Upper lobe of left lung (tissue), 6 donors: ENCODE measurements around the gene C22orf15. TPM values are rescaled to one million over a fixed set of nuclear protein-coding genes. Genes with fewer than 3 reads are reported as not detected.

Source experiments
- ATAC-seq, 2 donors: fragments of 200-7000 bp; cut with Tn5 transposase; one replicate each; pipeline ENCODE4 v1.9.1; 2022; ENCODE audit warnings: mild to moderate bottlenecking in 2 of 2, moderate library complexity in 2 of 2; ENCODE audit not compliant: low FRiP score in 2 of 2
- DNase-seq, 2 donors: peaks; one replicate each; pipeline ENCODE4 v3.0.0-alpha.2; 2019 to 2020
- H3K27ac ChIP-seq, 4 donors: fragments of 200-600 bp; sonication (generic); one replicate each; pipeline ENCODE4 v1.5.1; 2016 to 2019
- H3K27me3 ChIP-seq, 4 donors: fragments of 200-600 bp; sonication (generic); one replicate each; pipeline ENCODE4 v1.5.1; 2017 to 2019
- H3K36me3 ChIP-seq, 4 donors: fragments of 200-600 bp; sonication (generic); one replicate each; pipeline ENCODE4 v1.5.1; 2016 to 2019
- H3K4me1 ChIP-seq, 4 donors: fragments of 200-600 bp; sonication (generic); one replicate each; pipeline ENCODE4 v1.5.1; 2018 to 2019
- H3K4me3 ChIP-seq, 4 donors: fragments of 200-600 bp; sonication (generic); one replicate each; pipeline ENCODE4 v1.5.1; 2017 to 2019; ENCODE audit warnings: mild to moderate bottlenecking in 2 of 4, moderate library complexity in 1 of 4
- H3K9me3 ChIP-seq, 4 donors: fragments of 200-600 bp; sonication (generic); one replicate each; pipeline ENCODE4 v1.5.1; 2018 to 2019
- CTCF ChIP-seq, 6 experiments: fragments of 450-650 bp in 4 of 6; fragments of 200-600 bp in 2 of 6; sonication (generic) in 2 of 6; IDR thresholded peaks; one replicate each; pipeline ENCODE4 v1.5.1; 2016 to 2019; ENCODE audit warnings: antibody characterized with exemption in 6 of 6
- EP300 ChIP-seq, 4 donors: sonication (generic); formaldehyde crosslinking; IDR thresholded peaks; one replicate each; pipeline ENCODE4 v1.5.1; 2017; ENCODE audit warnings: antibody characterized with exemption in 4 of 4, control low read depth in 2 of 4
- POLR2A ChIP-seq, 4 donors: fragments of 450-650 bp; IDR thresholded peaks; one replicate each; pipeline ENCODE4 v1.5.1; 2016 to 2017; ENCODE audit warnings: antibody characterized with exemption in 4 of 4, mild to moderate bottlenecking in 2 of 4
- POLR2AphosphoS5 ChIP-seq, 2 donors: sonication (generic); formaldehyde crosslinking; IDR thresholded peaks; one replicate each; pipeline ENCODE4 v1.5.1; 2017; ENCODE audit warnings: antibody characterized with exemption in 2 of 2
- WGBS, 2 donors: methylation state at CpG; one replicate each; pipeline ENCODE4 v1.1.5; 2017 to 2018; 5-methylcytosine and 5-hydroxymethylcytosine counted together
- total RNA-seq, 6 donors: library from RNA; depleted of rRNA in 4 of 6; stranded (reverse); fragments of >200 nt in 4 of 6; gene quantifications; one replicate each; pipeline versions ENCODE4 v1.1.0 to v1.2.1, GENCODE V29; 2016 to 2021
- donor health status: DM: no; HTN: no; CAD: no; lungs with moderate emphysema.
- donor health status: DM: no; HTN: yes; CAD: no; lungs with severe emphysema.

C22orf15 gene
- total RNA-seq, 6 donors from 2014 or later: 0.29 to 7.3 (median 4.6) TPM

GRCh38 chr22:23764899-23765881 lies 2.4 kb downstream of the C22orf15 start:
- H3K36me3 ChIP-seq: no peaks in the 10 kb centered on the region
- H3K4me3 ChIP-seq: no peak overlapping the region
- DNase-seq: no peak
- peaks cover 20 to 43% (median 33%) of the 10 kb centered on the region in 4 donors for H3K4me1 ChIP-seq
- no peak for ATAC-seq
- 95 to 100% methylated on average over 2 to 9 of the region's 9 CpGs for WGBS, 2 donors
- TF ChIP-seq POLR2A (IDR thresholded peaks at IDR 0.05) (no peak), EP300 (IDR thresholded peaks at IDR 0.05) (no peak), CTCF (IDR thresholded peaks at IDR 0.05) (no peak), POLR2AphosphoS5 (IDR thresholded peaks at IDR 0.05) (no peak)
- H3K27ac ChIP-seq: no peak overlapping the region
- no peaks in the 10 kb centered on the region for H3K27me3 ChIP-seq
- H3K9me3 ChIP-seq: no peaks in the 10 kb centered on the region

- peak overlapping the region; percentile 42 to 84 (median 65) for H3K27ac ChIP-seq
- peak overlapping the region; percentile 51 to 73 (median 68) for H3K4me3 ChIP-seq
- peak in 1 of 2 donors; percentile 1 for ATAC-seq
- no peaks in the 10 kb centered on the region for H3K36me3 ChIP-seq
- no peak for TF ChIP-seq POLR2A (IDR thresholded peaks at IDR 0.05)
- no peak for TF ChIP-seq CTCF (IDR thresholded peaks at IDR 0.05)
- TF ChIP-seq EP300 (IDR thresholded peaks at IDR 0.05): no peak
- no peak for TF ChIP-seq POLR2AphosphoS5 (IDR thresholded peaks at IDR 0.05)
- no peaks in the 10 kb centered on the region for H3K9me3 ChIP-seq
- no peaks in the 10 kb centered on the region for H3K27me3 ChIP-seq
- DNase-seq: no peak
- WGBS, 2 donors: no CpG with 5 or more reads among the region's 27 CpGs
- peaks cover 30 to 52% (median 41%) of the 10 kb centered on the region in 4 donors for H3K4me1 ChIP-seq
Measured at GRCh38 chr22:23767303-23767672, 4.5 kb downstream of the C22orf15 start.

GRCh38 chr22:23767673-23768548 lies 5.1 kb downstream of the C22orf15 start, which contains the start of gene CHCHD10:
TSS of gene CHCHD10 (minus strand) at chr22:23767972. CDS start at chr22:23767874, 98 bp downstream.
- TF ChIP-seq POLR2A (IDR thresholded peaks at IDR 0.05) (peak in 3 of 4 donors; percentile 44 to 75 (median 45)), POLR2AphosphoS5 (IDR thresholded peaks at IDR 0.05) (peak in 1 of 2 donors; percentile 52), EP300 (IDR thresholded peaks at IDR 0.05) (no peak), CTCF (IDR thresholded peaks at IDR 0.05) (peak; percentile 53 to 89 (median 85))
- H3K4me1 ChIP-seq: peaks cover 28 to 53% (median 41%) of the 10 kb centered on the region in 4 donors
- WGBS, 2 donors: 0 to 2% methylated on average over 28 to 36 of the region's 63 CpGs

GRCh38 chr22:23769321-23769965 lies 6.7 kb downstream of the C22orf15 start:
- no peak for TF ChIP-seq EP300 (IDR thresholded peaks at IDR 0.05)
- no peak for TF ChIP-seq POLR2AphosphoS5 (IDR thresholded peaks at IDR 0.05)
- TF ChIP-seq POLR2A (IDR thresholded peaks at IDR 0.05): no peak
- no peak for TF ChIP-seq CTCF (IDR thresholded peaks at IDR 0.05)
- Histone ChIP-seq H3K4me3 (no peak overlapping the region), H3K4me1 (peaks cover 31 to 54% (median 37%) of the 10 kb centered on the region in 4 donors), H3K27ac (no peak overlapping the region), H3K36me3 (no peaks in the 10 kb centered on the region), H3K9me3 (no peaks in the 10 kb centered on the region), H3K27me3 (no peaks in the 10 kb centered on the region)
- 61 to 79% methylated on average over 5 to 6 of the region's 6 CpGs for WGBS, 2 donors
- DNase-seq (no peak), ATAC-seq (no peak)

More at GRCh38 chr22:23767673-23768548, 5.1 kb downstream of the C22orf15 start, which contains the start of gene CHCHD10:
- H3K27me3 ChIP-seq: no peaks in the 10 kb centered on the region
- H3K4me3 ChIP-seq: peak within 1 kb of the TSS; percentile 51 to 73 (median 68)
- no peaks in the 10 kb centered on the region for H3K9me3 ChIP-seq
- H3K27ac ChIP-seq: peak within 1 kb of the TSS; percentile 42 to 84 (median 65)
- peak; percentile 88 to 96 for DNase-seq
- ATAC-seq: peak; percentile 85 to 87
- no peaks in the 10 kb centered on the region for H3K36me3 ChIP-seq
